ENCODE measurements around the gene PRDM2.

GRCh38 chr1:13871413-13871812 lies 171.4 kb downstream of the PRDM2 start:
- TF ChIP-seq, protein P1, sequence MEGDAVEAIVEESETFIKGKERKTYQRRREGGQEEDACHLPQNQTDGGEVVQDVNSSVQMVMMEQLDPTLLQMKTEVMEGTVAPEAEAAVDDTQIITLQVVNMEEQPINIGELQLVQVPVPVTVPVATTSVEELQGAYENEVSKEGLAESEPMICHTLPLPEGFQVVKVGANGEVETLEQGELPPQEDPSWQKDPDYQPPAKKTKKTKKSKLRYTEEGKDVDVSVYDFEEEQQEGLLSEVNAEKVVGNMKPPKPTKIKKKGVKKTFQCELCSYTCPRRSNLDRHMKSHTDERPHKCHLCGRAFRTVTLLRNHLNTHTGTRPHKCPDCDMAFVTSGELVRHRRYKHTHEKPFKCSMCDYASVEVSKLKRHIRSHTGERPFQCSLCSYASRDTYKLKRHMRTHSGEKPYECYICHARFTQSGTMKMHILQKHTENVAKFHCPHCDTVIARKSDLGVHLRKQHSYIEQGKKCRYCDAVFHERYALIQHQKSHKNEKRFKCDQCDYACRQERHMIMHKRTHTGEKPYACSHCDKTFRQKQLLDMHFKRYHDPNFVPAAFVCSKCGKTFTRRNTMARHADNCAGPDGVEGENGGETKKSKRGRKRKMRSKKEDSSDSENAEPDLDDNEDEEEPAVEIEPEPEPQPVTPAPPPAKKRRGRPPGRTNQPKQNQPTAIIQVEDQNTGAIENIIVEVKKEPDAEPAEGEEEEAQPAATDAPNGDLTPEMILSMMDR (IDR thresholded peaks at IDR 0.05 in 8 of 11, conservative IDR thresholded peaks at IDR 0.05 in 3 of 11), result no peak
- no peak for TF ChIP-seq POLR2AphosphoS5 (IDR thresholded peaks at IDR 0.05)
- TF ChIP-seq POLR2A (IDR thresholded peaks at IDR 0.05), result no peak

Measured in spleen (tissue), 7 donors.